ENCODE measurements around the gene STKLD1. TPM values are rescaled to one million over a fixed set of nuclear protein-coding genes. Genes with fewer than 3 reads are reported as not detected.

STKLD1 gene
- total and polyA plus RNA-seq, 9 of the 15 experiments (the other 6 are each of a cell fraction or from before 2014, with no cell fraction given), result 0.10 to 0.65 (median 0.33) TPM; not detected in 2

- TF ChIP-seq, protein P1, sequence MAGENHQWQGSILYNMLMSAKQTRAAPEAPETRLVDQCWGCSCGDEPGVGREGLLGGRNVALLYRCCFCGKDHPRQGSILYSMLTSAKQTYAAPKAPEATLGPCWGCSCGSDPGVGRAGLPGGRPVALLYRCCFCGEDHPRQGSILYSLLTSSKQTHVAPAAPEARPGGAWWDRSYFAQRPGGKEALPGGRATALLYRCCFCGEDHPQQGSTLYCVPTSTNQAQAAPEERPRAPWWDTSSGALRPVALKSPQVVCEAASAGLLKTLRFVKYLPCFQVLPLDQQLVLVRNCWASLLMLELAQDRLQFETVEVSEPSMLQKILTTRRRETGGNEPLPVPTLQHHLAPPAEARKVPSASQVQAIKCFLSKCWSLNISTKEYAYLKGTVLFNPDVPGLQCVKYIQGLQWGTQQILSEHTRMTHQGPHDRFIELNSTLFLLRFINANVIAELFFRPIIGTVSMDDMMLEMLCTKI (IDR thresholded peaks at IDR 0.05; ENCODE audit: partially characterized antibody), result no peak
- TF ChIP-seq ZBTB43 (CRISPR knock-in tag; IDR thresholded peaks at IDR 0.05), result no peak
- TF ChIP-seq USF2 (CRISPR knock-in tag; IDR thresholded peaks at IDR 0.05), result no peak; the same call in 1 of the 2 replicates
- TF ChIP-seq NFRKB (IDR thresholded peaks at IDR 0.05; ENCODE audit: low read depth), result no peak
- TF ChIP-seq ZNF12 (CRISPR knock-in tag; IDR thresholded peaks at IDR 0.05), result no peak
- TF ChIP-seq GTF2E2 (tag; IDR thresholded peaks at IDR 0.05), result no peak
- TF ChIP-seq SREBF2 (CRISPR knock-in tag; IDR thresholded peaks at IDR 0.05), result no peak
- TF ChIP-seq TEAD4 (IDR thresholded peaks at IDR 0.05; ENCODE audit: low read length), result no peak
- TF ChIP-seq TEAD4 (CRISPR knock-in tag; IDR thresholded peaks at IDR 0.05; ENCODE audit: borderline replicate concordance), result no peak
- no peak for TF ChIP-seq NRF1 (conservative IDR thresholded peaks at IDR 0.05 in 1 of 2, IDR thresholded peaks at IDR 0.05 in 1 of 2)
- TF ChIP-seq AFF4 (CRISPR knock-in tag; IDR thresholded peaks at IDR 0.05), result peak; percentile 78; the same call in 1 of the 2 replicates
- no peak for TF ChIP-seq KLF6 (CRISPR knock-in tag; IDR thresholded peaks at IDR 0.05; ENCODE audit: borderline replicate concordance)
- no peak for TF ChIP-seq KLF1 (tag; IDR thresholded peaks at IDR 0.05)
- no peak for TF ChIP-seq HES1 (IDR thresholded peaks at IDR 0.05; ENCODE audit: low read depth)
- no peak for TF ChIP-seq ZNF518B (CRISPR knock-in tag; IDR thresholded peaks at IDR 0.05)
- no peak for TF ChIP-seq PURB (CRISPR knock-in tag; IDR thresholded peaks at IDR 0.05; ENCODE audit: low read depth)
These were observed 19.6 kb upstream of the STKLD1 start, which contains the start of the genes SURF1 and SURF2 (continued) for GRCh38 chr9:133356391-133357091.

Measured in K562 (cell line).